CD4-positive, alpha-beta memory T cell (primary cell): ENCODE measurements around the gene MAGEF1. TPM values are rescaled to one million over a fixed set of nuclear protein-coding genes. Genes with fewer than 3 reads are reported as not detected.

Source experiments
- CTCF ChIA-PET: fragments of 350-600 bp; sonication (Branson Sonifier 250); formaldehyde crosslinking; loops from one replicate; lab custom pipeline; 2021; ENCODE audit warnings: inconsistent platforms; ENCODE audit not compliant: partially characterized antibody; lab: Charles Lee
- POLR2A ChIA-PET: fragments of 350-600 bp; sonication (Branson Sonifier 250); formaldehyde crosslinking; loops from one replicate; lab custom pipeline; 2021; ENCODE audit not compliant: partially characterized antibody; lab: Charles Lee
- DNase-seq, 5 donors: peaks; one replicate each; pipeline versions ENCODE4 v3.0.0 to v3.0.0-alpha.2; 2020 to 2022; ENCODE audit warnings: mixed read lengths in 1 of 5
- H3K27ac ChIP-seq: one replicate; pipeline ENCODE4 v1.7.0; 2013; ENCODE audit warnings: low read depth, low read length
- H3K27me3 ChIP-seq: 2 replicates; pipeline ENCODE4 v1.7.0; 2013; ENCODE audit warnings: mild to moderate bottlenecking, low read length, moderate library complexity; ENCODE audit not compliant: insufficient read depth
- H3K36me3 ChIP-seq: 2 replicates; pipeline ENCODE4 v1.7.0; 2013; ENCODE audit warnings: mild to moderate bottlenecking, low read length, moderate library complexity; ENCODE audit not compliant: insufficient read depth
- H3K4me1 ChIP-seq: 2 replicates; pipeline ENCODE4 v1.7.0; 2013; ENCODE audit warnings: mild to moderate bottlenecking, low read length, moderate library complexity; ENCODE audit not compliant: insufficient read depth
- H3K4me3 ChIP-seq, 2 donors: one replicate each; pipeline ENCODE4 v1.7.0; 2013; ENCODE audit warnings: low read length in 2 of 2, mild to moderate bottlenecking in 1 of 2
- H3K9me3 ChIP-seq, 2 donors: one replicate each; pipeline ENCODE4 v1.7.0; 2013; ENCODE audit warnings: low read length in 2 of 2, control low read depth in 1 of 2; ENCODE audit not compliant: control insufficient read depth in 1 of 2
- H3K27ac Mint-ChIP-seq, 7 donors: one replicate each; pipeline ENCODE4 v1.8.0; 2020 to 2021; ENCODE audit warnings: mixed read lengths in 7 of 7, mild to moderate bottlenecking in 6 of 7, inconsistent platforms in 3 of 7, moderate library complexity in 3 of 7
- H3K27me3 Mint-ChIP-seq, 2 donors: one replicate each; pipeline ENCODE4 v1.8.0; 2020 to 2021; ENCODE audit warnings: mixed read lengths in 2 of 2
- H3K36me3 Mint-ChIP-seq, 2 donors: one replicate each; pipeline ENCODE4 v1.8.0; 2020 to 2021; ENCODE audit warnings: mixed read lengths in 2 of 2, inconsistent platforms in 1 of 2, mild to moderate bottlenecking in 1 of 2
- H3K4me1 Mint-ChIP-seq, 4 donors: one replicate each; pipeline ENCODE4 v1.8.0; 2020 to 2021; ENCODE audit warnings: mixed read lengths in 4 of 4, mild to moderate bottlenecking in 1 of 4
- H3K4me3 Mint-ChIP-seq, 8 donors: one replicate each; pipeline ENCODE4 v1.8.0; 2020 to 2021; ENCODE audit warnings: mixed read lengths in 8 of 8, mild to moderate bottlenecking in 7 of 8, moderate library complexity in 6 of 8, inconsistent platforms in 3 of 8
- H3K9me3 Mint-ChIP-seq, 8 donors: one replicate each; pipeline ENCODE4 v1.8.0; 2020 to 2021; ENCODE audit warnings: mixed read lengths in 8 of 8, mild to moderate bottlenecking in 5 of 8, inconsistent platforms in 3 of 8, moderate library complexity in 1 of 8
- intact Hi-C: fragments of 100-400 bp; cut with micrococcal nuclease; formaldehyde crosslinking; loops from one replicate; pipeline ENCODE4 v1.15.1; 2023
- polyA plus RNA-seq, 2 donors: library from polyadenylated mRNA; unstranded; fragments of 300-500 nt; fragmentation: Illumina TruSeq; gene quantifications; one replicate each; pipeline ENCODE4 v1.2.3, GENCODE V29; 2021
- total RNA-seq, 2 experiments: library from RNA; stranded (reverse); gene quantifications; one replicate each; pipeline ENCODE4 v1.2.3, GENCODE V29; 2021

The MAGEF1 gene
- total RNA-seq, result 10 to 100 TPM; 16.4 to 16.5 TPM
- 10 to 100 TPM; 15.5 to 20.1 TPM for polyA plus RNA-seq

- H3K4me1 Mint-ChIP-seq, result peaks cover 26 to 33% (median 30%) of the 10 kb centered on the region in 4 donors
- intact Hi-C loops, result loop anchor here (5.0 kb wide), 1 partner anchor 101 kb away; the partner anchor contains the start of gene VPS8
- no peaks in the 10 kb centered on the region for H3K9me3 ChIP-seq
- H3K36me3 ChIP-seq, result no peaks in the 10 kb centered on the region
- peaks cover 0 to 4% (median 0%) of the 10 kb centered on the region in 8 donors for H3K9me3 Mint-ChIP-seq
- ChIA-PET CTCF (interaction anchor here (1.5 to 1.8 kb wide), 3 partner anchors 13 to 151 kb away, joined by 3 to 6 read pairs (median 4); no protein-coding TSS in a partner anchor), POLR2A (interaction anchor here (1.0 to 2.2 kb wide), 3 partner anchors 100 to 155 kb away, joined by 5 to 13 read pairs (median 6); partner anchors contain the start of genes EPHB3 and VPS8)
- DNase-seq, result peak; percentile 65 to 80 (median 71)
- peak within 1 kb of the TSS; percentile 63 for H3K27ac ChIP-seq
- peaks cover 0 to 4% of the 10 kb centered on the region in 2 donors for H3K36me3 Mint-ChIP-seq
- H3K27me3 ChIP-seq, result no peaks in the 10 kb centered on the region
- H3K4me1 ChIP-seq, result peaks cover 21% of the 10 kb centered on the region
- H3K4me3 Mint-ChIP-seq, result peak within 1 kb of the TSS; percentile 86 to 97 (median 94)
- peak within 1 kb of the TSS; percentile 43 to 69 for H3K4me3 ChIP-seq
- peak within 1 kb of the TSS; percentile 69 to 97 (median 95) for H3K27ac Mint-ChIP-seq
- H3K27me3 Mint-ChIP-seq, result no peaks in the 10 kb centered on the region
Observed at GRCh38 chr3:184711493-184712247, at the start of gene MAGEF1. Gene MAGEF1 (minus strand): TSS chr3:184712064. CDS start chr3:184711821, 243 bp downstream.

GRCh38 chr3:184761075-184761841, 49.4 kb upstream of the MAGEF1 start:
- H3K4me1 Mint-ChIP-seq, result peaks cover 0 to 6% (median 3%) of the 10 kb centered on the region in 4 donors
- CTCF ChIA-PET, result interaction anchor here (1.2 kb wide), 2 partner anchors 11 to 12 kb away, joined by 3 read pairs; no protein-coding TSS in a partner anchor
- intact Hi-C loops, result no loop called here

GRCh38 chr3:184760337-184761074, 48.6 kb upstream of the MAGEF1 start:
- Histone ChIP-seq H3K36me3 (no peaks in the 10 kb centered on the region), H3K9me3 (no peaks in the 10 kb centered on the region), H3K4me1 (no peaks in the 10 kb centered on the region), H3K27me3 (no peaks in the 10 kb centered on the region), H3K27ac (no peak overlapping the region), H3K4me3 (no peak overlapping the region)
- H3K27ac Mint-ChIP-seq, result no peak overlapping the region
- no peaks in the 10 kb centered on the region for H3K9me3 Mint-ChIP-seq
- peaks cover 0 to 6% (median 3%) of the 10 kb centered on the region in 4 donors for H3K4me1 Mint-ChIP-seq
- H3K27me3 Mint-ChIP-seq, result peaks cover 7 to 8% of the 10 kb centered on the region in 2 donors
- intact Hi-C loops, result no loop called here
- ChIA-PET POLR2A (no interaction called here), CTCF (interaction anchor here (1.7 kb wide), 1 partner anchor 247 kb away, joined by 3 read pairs; no protein-coding TSS in a partner anchor)
- no peaks in the 10 kb centered on the region for H3K36me3 Mint-ChIP-seq
- no peak overlapping the region for H3K4me3 Mint-ChIP-seq
- no peak for DNase-seq

More at GRCh38 chr3:184761075-184761841, 49.4 kb upstream of the MAGEF1 start:
- Histone ChIP-seq H3K4me1 (no peaks in the 10 kb centered on the region), H3K27me3 (no peaks in the 10 kb centered on the region), H3K9me3 (no peaks in the 10 kb centered on the region), H3K36me3 (no peaks in the 10 kb centered on the region), H3K4me3 (no peak overlapping the region), H3K27ac (no peak overlapping the region)
- H3K4me3 Mint-ChIP-seq, result no peak overlapping the region
- H3K36me3 Mint-ChIP-seq, result no peaks in the 10 kb centered on the region
- no peak for DNase-seq
- no peak overlapping the region for H3K27ac Mint-ChIP-seq
- POLR2A ChIA-PET, result no interaction called here
- peaks cover 9 to 11% of the 10 kb centered on the region in 2 donors for H3K27me3 Mint-ChIP-seq
- H3K9me3 Mint-ChIP-seq, result no peaks in the 10 kb centered on the region

- peaks cover 0 to 6% (median 3%) of the 10 kb centered on the region in 4 donors for H3K4me1 Mint-ChIP-seq
- ChIA-PET CTCF (interaction anchor here (1.7 kb wide), 1 partner anchor 246 kb away, joined by 3 read pairs; no protein-coding TSS in a partner anchor), POLR2A (no interaction called here)
- no peak overlapping the region for H3K27ac Mint-ChIP-seq
- Histone ChIP-seq H3K9me3 (no peaks in the 10 kb centered on the region), H3K36me3 (no peaks in the 10 kb centered on the region), H3K4me3 (no peak overlapping the region), H3K27ac (no peak overlapping the region), H3K27me3 (no peaks in the 10 kb centered on the region), H3K4me1 (no peaks in the 10 kb centered on the region)
- no peaks in the 10 kb centered on the region for H3K9me3 Mint-ChIP-seq
- peaks cover 4 to 7% of the 10 kb centered on the region in 2 donors for H3K27me3 Mint-ChIP-seq
- H3K4me3 Mint-ChIP-seq, result no peak overlapping the region
- intact Hi-C loops, result no loop called here
- no peaks in the 10 kb centered on the region for H3K36me3 Mint-ChIP-seq
- DNase-seq, result no peak
Observed at GRCh38 chr3:184759666-184760200, 47.9 kb upstream of the MAGEF1 start.

- Histone ChIP-seq H3K36me3 (no peaks in the 10 kb centered on the region), H3K9me3 (no peaks in the 10 kb centered on the region), H3K27ac (no peak overlapping the region), H3K4me1 (no peaks in the 10 kb centered on the region), H3K4me3 (no peak overlapping the region), H3K27me3 (no peaks in the 10 kb centered on the region)
- intact Hi-C loops, result no loop called here
- H3K27ac Mint-ChIP-seq, result no peak overlapping the region
- H3K9me3 Mint-ChIP-seq, result no peaks in the 10 kb centered on the region
- H3K36me3 Mint-ChIP-seq, result no peaks in the 10 kb centered on the region
- DNase-seq, result no peak
- H3K4me1 Mint-ChIP-seq, result peaks cover 0 to 6% (median 3%) of the 10 kb centered on the region in 4 donors
- peaks cover 2 to 3% of the 10 kb centered on the region in 2 donors for H3K27me3 Mint-ChIP-seq
- POLR2A ChIA-PET, result no interaction called here
- no peak overlapping the region for H3K4me3 Mint-ChIP-seq
- CTCF ChIA-PET, result no interaction called here
Observed at GRCh38 chr3:184758056-184758455, 46.2 kb upstream of the MAGEF1 start.

- Histone ChIP-seq H3K4me3 (no peak overlapping the region), H3K27me3 (no peaks in the 10 kb centered on the region), H3K36me3 (no peaks in the 10 kb centered on the region), H3K4me1 (no peaks in the 10 kb centered on the region), H3K27ac (no peak overlapping the region), H3K9me3 (no peaks in the 10 kb centered on the region)
- Mint-ChIP-seq H3K27ac (no peak overlapping the region), H3K4me3 (no peak overlapping the region), H3K36me3 (no peaks in the 10 kb centered on the region), H3K4me1 (peaks cover 0 to 6% (median 3%) of the 10 kb centered on the region in 4 donors), H3K9me3 (no peaks in the 10 kb centered on the region), H3K27me3 (peaks cover 0 to 2% of the 10 kb centered on the region in 2 donors)
- ChIA-PET POLR2A (no interaction called here), CTCF (interaction anchor here (2.0 kb wide), 1 partner anchor 196 kb away, joined by 5 read pairs; the partner anchor contains the start of gene EPHB3)
- no peak for DNase-seq
- intact Hi-C loops, result no loop called here
Observed at GRCh38 chr3:184757022-184757651, 45.3 kb upstream of the MAGEF1 start.
